Mammary epithelial cell (primary cell): ENCODE measurements around the gene EEPD1.

Experiments
- CTCF ChIP-seq, 2 donors: IDR thresholded peaks in 1 of 2; conservative IDR thresholded peaks in 1 of 2; 2 replicates each; pipeline ENCODE4 v1.5.1; 2011 to 2012; ENCODE audit warnings: inconsistent platforms in 2 of 2, low read length in 2 of 2, mild to moderate bottlenecking in 2 of 2, control low read depth in 1 of 2, low read depth in 1 of 2; ENCODE audit not compliant: insufficient read depth in 1 of 2; ENCODE audit errors: extremely low read depth in 1 of 2
- EZH2 ChIP-seq: IDR thresholded peaks from 2 replicates; pipeline ENCODE4 v1.6.1; 2012; ENCODE audit warnings: low read length, inconsistent platforms, borderline replicate concordance

DNA sequence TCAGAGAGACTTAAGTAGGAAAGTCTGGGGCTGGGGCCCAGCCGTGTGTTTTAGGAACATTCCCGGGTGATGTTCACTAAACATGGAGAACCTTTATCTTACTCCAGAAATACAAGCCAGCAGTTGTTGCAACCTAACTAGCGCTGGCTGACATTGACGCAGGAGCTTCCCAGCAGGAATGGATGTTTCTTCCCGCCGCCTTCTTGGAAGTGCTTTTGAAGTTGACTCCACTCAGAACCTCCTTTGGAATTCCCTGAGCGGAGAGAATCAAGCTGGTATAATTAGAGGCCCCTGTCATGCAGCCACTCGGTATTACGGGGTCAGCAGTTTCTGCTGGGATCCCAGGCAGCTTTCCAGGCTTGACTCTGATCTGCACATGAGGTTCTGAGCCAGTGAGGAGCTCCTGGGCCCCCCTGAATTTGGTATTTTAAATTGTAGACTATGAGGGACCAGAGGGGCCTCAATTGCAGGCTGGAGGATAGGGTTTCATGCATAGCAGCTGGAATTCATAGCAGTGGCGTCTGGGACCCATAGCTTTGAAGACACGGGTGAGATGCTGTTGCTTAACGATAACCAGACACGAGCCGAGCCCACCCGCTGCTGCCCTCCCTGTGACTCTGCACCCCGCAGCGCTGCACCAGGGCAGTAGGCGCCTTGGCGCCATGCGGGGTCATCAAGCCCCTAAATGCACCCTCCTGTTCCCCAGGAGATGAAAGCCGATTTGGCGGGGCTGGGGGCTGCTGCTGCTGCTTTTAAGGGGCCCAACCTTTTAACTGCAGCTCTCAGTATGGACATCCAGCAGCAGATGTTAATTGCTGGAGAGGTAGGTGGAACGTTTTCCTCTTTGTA, 61.8 kb downstream of the EEPD1 start:
- TF ChIP-seq CTCF (conservative IDR thresholded peaks at IDR 0.05 in 1 of 2, IDR thresholded peaks at IDR 0.05 in 1 of 2; ENCODE audit: extremely low read depth in 1 of 2, insufficient read depth in 1 of 2, low read depth in 1 of 2, low read length in 2 of 2) = no peak
- no peak for TF ChIP-seq EZH2
